SK-N-MC (cell line): ENCODE data around the gene EGR2.
A peak's percentile ranks its signal among the peaks of the same experiment; 100 is the strongest.

ENCODE experiments used
- DNase-seq: peaks from one replicate; pipeline ENCODE4 v3.0.0-alpha.2; 2011; ENCODE audit warnings: low read depth, low spot score
- H3K27ac ChIP-seq: fragments of 200-600 bp; sonication (generic); 2 replicates; pipeline ENCODE4 v1.5.1; 2016; ENCODE audit warnings: mixed run types
- H3K36me3 ChIP-seq: fragments of 200-600 bp; sonication (generic); 2 replicates; pipeline ENCODE4 v1.6.1; 2017; ENCODE audit warnings: antibody characterized with exemption, low read length, mixed read lengths; ENCODE audit not compliant: insufficient read depth
- H3K4me3 ChIP-seq: fragments of 200-600 bp; sonication (generic); 2 replicates; pipeline ENCODE4 v1.5.1; 2016
- H3K9ac ChIP-seq: fragments of 200-600 bp; sonication (generic); 2 replicates; pipeline ENCODE4 v1.8.0; 2017; ENCODE audit warnings: mixed run types, mixed read lengths; ENCODE audit not compliant: insufficient read length
- H3K9me3 ChIP-seq: fragments of 200-600 bp; sonication (generic); 2 replicates; pipeline ENCODE4 v1.6.1; 2017; ENCODE audit warnings: low read depth, mild to moderate bottlenecking, antibody characterized with exemption, low read length, moderate library complexity, mixed read lengths
- EZH2 ChIP-seq: fragments of 200-600 bp; sonication (generic); IDR thresholded peaks from one replicate; pipeline ENCODE4 v1.6.1; 2017; ENCODE audit warnings: antibody characterized with exemption
- FOXP2 ChIP-seq: optimal IDR thresholded peaks from 2 replicates; pipeline ENCODE3; 2011; ENCODE audit warnings: mild to moderate bottlenecking, moderate library complexity; ENCODE audit not compliant: insufficient read depth; ENCODE audit errors: extremely low read length, control extremely low read depth
- POLR2AphosphoS5 ChIP-seq: IDR thresholded peaks from 2 replicates; pipeline ENCODE4 v1.6.1; 2012; ENCODE audit warnings: mild to moderate bottlenecking, low read depth, low read length, borderline replicate concordance

The EGR2 gene

DNA sequence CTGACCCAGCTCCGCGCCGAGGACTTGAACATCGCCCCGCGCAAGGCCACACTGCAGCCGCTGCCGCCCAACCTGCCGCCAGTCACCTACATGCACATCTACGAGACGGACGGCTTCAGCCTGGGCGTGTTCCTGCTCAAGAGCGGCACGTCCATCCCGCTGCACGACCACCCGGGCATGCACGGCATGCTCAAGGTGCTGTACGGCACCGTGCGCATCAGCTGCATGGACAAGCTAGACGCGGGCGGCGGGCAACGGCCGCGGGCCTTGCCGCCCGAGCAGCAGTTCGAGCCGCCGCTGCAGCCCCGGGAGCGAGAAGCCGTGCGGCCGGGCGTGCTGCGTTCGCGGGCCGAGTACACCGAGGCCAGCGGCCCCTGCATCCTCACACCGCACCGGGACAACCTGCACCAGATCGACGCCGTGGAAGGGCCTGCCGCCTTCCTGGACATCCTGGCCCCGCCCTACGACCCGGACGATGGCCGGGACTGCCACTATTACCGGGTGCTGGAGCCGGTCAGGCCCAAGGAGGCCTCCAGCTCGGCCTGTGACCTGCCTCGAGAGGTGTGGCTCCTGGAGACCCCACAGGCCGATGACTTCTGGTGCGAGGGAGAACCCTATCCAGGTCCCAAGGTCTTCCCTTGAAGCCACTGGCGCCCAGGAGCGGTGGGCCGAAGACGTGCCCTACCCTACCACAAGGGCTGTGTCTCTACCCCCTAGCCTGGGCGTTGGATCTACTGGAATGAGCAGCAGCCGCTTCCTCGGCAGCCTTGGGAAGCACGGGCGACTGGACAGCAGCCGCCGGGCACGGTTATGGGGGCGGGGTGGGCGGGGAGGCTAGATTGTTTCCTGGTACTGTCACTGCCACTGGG, 10.7 kb downstream of the EGR2 start:
- Histone ChIP-seq H3K9ac (peak overlapping the region; percentile 92), H3K4me3 (peak overlapping the region; percentile 82), H3K36me3 (no peaks in the 10 kb centered on the region), H3K27ac (no peak overlapping the region), H3K9me3 (no peaks in the 10 kb centered on the region)
- DNase-seq = no peak
- TF ChIP-seq EZH2 (no peak), POLR2AphosphoS5 (no peak; the same call in 1 of the 2 replicates), FOXP2 (no peak)

DNA sequence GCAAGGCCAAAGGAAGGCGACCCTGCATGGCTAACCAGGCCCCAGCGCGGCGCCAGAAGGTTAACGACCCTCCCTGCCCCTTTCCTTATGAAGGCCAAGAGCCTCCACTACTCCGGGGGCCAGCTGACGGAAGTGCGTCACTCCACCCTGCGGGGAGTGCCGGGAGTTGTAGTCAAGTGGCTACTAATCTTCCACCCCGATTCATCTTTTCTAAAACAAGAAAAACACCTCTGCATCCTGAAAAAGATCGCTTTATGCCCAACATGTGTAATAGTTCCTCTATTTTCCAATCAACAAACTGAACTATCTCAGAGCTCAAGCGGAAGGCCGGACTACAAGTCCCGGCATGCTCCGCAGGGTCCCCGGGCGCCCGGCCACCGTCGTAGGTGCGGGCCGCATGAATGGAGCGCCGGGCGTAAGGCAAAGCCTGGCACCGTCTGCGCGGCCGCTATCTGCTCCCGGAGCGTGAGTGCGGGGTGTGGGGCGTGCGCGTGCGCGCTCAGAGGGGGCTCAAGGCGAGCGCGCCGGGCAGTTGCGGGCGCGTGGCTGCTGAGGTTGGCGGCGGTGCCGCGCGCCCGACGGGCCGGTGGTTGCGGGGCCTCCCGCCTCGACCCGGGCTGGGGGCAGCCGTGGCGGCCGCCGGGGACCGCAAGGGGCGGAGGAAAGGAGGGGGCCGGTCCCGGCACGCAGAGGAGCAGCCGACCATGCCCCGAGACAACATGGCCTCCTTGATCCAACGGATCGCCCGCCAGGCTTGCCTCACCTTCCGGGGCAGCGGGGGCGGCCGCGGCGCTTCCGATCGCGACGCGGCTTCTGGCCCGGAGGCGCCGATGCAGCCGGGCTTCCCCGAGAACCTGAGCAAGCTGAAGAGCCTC, 11.6 kb downstream of the EGR2 start, which contains the start of gene ADO:
Gene ADO (plus strand): TSS at position 365 of the 875 bp plus-strand sequence. CDS start 340 bp downstream, at position 705.
- H3K9me3 ChIP-seq = no peaks in the 10 kb centered on the region
- DNase-seq = peak; percentile 32
- H3K4me3 ChIP-seq = peak within 1 kb of the TSS; percentile 82
- H3K36me3 ChIP-seq = no peaks in the 10 kb centered on the region
- TF ChIP-seq POLR2AphosphoS5 (no peak; the same call in 1 of the 2 replicates), EZH2 (no peak), FOXP2 (no peak)
- H3K27ac ChIP-seq = peak within 1 kb of the TSS; percentile 95
- peak within 1 kb of the TSS; percentile 92 for H3K9ac ChIP-seq

DNA sequence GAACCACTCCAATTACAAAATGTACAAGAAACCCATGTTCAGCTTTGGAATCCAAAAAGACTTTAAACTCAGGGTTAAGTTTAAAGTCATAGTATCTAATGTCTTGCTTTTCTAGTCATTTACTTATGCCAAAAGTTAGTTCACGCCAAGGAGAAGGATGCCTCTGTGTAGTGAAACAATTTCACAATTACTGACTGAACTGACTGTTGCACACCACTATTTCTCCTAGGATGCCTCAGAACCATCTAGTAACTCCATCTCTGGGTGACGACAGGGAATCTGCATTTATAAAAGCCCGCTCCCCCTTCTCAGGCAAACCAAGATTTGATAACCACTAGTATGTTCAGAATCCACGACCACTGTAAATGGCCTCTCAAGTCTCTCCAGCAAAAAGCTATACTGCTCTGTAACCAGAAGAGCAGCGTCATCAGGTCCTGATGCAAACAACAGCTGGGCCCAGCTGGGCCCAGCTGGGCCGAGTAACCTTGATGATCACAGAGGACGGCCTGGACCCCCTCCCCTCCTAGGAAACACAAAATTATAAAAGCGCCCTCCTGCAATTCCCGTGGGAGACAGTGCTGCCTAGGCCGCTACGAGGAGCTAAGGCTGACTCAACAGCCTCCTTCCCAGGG, 12.3 kb downstream of the EGR2 start:
- no peaks in the 10 kb centered on the region for H3K36me3 ChIP-seq
- H3K4me3 ChIP-seq = peak overlapping the region; percentile 82
- H3K9me3 ChIP-seq = no peaks in the 10 kb centered on the region
- TF ChIP-seq EZH2 = no peak
- no peak for TF ChIP-seq FOXP2
- TF ChIP-seq POLR2AphosphoS5 = no peak
- H3K27ac ChIP-seq = no peak overlapping the region; the same call in 1 of the 2 replicates
- no peak for DNase-seq
- peak overlapping the region; percentile 92 for H3K9ac ChIP-seq

DNA sequence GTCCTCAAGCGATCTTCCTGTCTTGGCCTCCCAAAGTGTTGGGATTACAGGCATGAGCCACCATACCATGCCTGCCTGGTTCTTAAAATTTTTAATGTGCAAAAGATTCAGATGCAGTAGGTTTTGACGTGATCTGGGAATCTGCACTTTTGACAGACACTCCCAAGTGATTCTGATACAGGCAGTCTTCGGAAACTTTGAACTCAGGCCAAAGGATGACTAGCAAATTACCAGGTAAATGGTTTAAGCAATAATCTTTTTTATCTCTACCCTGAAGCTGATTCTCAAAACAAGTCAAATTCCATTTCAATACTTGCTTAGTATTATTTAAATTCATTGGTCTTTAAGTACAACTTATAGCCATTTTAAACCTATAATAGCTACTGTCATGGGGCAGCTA, 14.3 kb downstream of the EGR2 start:
- no peak for DNase-seq
- no peak overlapping the region for H3K27ac ChIP-seq
- TF ChIP-seq EZH2 (no peak), POLR2AphosphoS5 (no peak), FOXP2 (no peak)
- H3K9ac ChIP-seq = no peak overlapping the region
- H3K36me3 ChIP-seq = no peaks in the 10 kb centered on the region
- no peak overlapping the region for H3K4me3 ChIP-seq
- no peaks in the 10 kb centered on the region for H3K9me3 ChIP-seq

DNA sequence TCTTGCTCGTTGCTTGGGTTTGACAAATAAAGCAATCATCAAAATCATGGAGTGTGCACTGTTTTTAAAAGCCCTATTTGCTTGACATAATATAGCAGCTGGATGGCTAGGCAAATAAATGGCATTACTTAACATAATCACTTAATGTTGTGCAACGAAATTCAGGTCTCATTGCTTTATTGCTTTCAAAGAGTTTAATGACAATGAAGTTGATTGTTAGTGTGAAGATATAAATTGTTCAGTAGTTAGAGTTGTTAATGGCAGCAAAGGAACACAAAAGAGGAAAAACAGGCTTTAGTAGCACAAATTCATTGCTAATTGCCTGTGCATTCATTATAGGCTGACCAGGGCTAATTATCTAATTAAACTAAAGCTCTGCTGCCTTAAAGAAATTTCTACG, 19.3 kb downstream of the EGR2 start:
- TF ChIP-seq FOXP2 (no peak), POLR2AphosphoS5 (no peak), EZH2 (no peak)
- Histone ChIP-seq H3K4me3 (no peak overlapping the region), H3K36me3 (no peaks in the 10 kb centered on the region), H3K27ac (no peak overlapping the region), H3K9ac (no peak overlapping the region), H3K9me3 (no peaks in the 10 kb centered on the region)
- DNase-seq = no peak

DNA sequence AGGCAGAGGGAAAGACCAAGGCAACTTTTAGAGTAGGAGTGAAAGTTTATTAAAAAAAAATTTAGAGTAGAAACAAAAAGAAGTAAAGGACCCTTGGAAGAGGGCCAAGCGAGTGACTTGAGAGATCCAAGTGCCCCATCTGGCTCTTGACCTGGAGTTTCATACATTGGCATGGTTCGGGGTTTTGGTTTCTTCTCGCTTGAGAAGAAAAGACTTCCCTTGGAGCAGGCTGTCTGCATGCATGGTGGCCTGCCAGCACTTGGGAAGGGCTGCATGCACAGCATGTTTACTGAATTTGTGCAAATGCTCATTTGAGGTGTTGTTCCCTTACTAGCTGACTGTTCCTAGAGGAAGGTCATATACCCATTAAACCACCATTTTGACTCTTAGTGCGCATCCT, 20.4 kb downstream of the EGR2 start:
- no peaks in the 10 kb centered on the region for H3K9me3 ChIP-seq
- no peak for DNase-seq
- H3K9ac ChIP-seq = no peak overlapping the region
- H3K36me3 ChIP-seq = no peaks in the 10 kb centered on the region
- H3K4me3 ChIP-seq = no peak overlapping the region
- no peak for TF ChIP-seq POLR2AphosphoS5
- no peak for TF ChIP-seq FOXP2
- no peak for TF ChIP-seq EZH2
- no peak overlapping the region for H3K27ac ChIP-seq

DNA sequence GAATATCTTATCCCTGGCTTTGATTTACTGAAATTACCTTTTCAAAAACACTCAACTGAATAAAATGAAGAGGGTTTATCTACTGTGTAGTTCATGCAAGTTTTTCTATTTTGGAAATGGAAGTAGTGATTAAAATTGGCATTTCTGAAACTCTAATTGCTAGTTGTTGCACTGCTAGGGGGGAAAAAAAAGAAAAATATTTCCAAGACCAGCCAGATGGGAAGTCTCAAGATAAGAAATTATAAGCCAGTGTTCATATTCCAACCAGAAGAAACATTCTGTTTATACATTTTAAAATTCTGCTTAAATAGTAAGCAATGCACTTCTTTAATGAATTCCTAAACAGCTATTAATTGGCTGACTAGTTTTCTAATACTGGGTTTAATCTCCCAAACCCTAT, 21.1 kb downstream of the EGR2 start:
- Histone ChIP-seq H3K9me3 (no peaks in the 10 kb centered on the region), H3K9ac (no peak overlapping the region), H3K36me3 (no peaks in the 10 kb centered on the region), H3K27ac (no peak overlapping the region), H3K4me3 (no peak overlapping the region)
- TF ChIP-seq EZH2 = no peak
- TF ChIP-seq FOXP2 = no peak
- no peak for TF ChIP-seq POLR2AphosphoS5
- no peak for DNase-seq

DNA sequence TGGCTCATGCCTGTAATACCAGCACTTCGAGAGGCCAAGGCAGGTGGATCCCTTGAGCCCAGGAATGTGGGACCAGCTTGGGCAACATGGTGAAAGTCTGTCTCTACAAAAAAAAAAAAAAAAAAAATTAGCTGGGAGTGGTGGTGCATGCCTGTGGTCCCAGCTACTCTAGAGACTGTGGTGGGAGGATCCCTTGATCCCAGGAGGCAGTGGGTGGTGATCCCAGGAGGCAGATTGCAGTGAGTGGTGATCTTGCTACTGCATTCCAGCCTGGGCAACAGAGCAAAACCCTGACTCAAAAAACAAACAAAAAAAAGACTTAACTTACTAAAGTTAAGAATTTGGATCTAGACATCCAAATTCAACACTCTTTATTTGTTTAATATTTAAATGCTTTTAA, 21.9 kb downstream of the EGR2 start:
- no peak overlapping the region for H3K4me3 ChIP-seq
- TF ChIP-seq POLR2AphosphoS5 (no peak), FOXP2 (no peak), EZH2 (no peak)
- H3K27ac ChIP-seq = no peak overlapping the region
- H3K9me3 ChIP-seq = no peaks in the 10 kb centered on the region
- H3K9ac ChIP-seq = no peak overlapping the region
- H3K36me3 ChIP-seq = no peaks in the 10 kb centered on the region
- no peak for DNase-seq
